MCF 10A (cell line): ENCODE measurements around the gene SH3RF1. TPM values are rescaled to one million over a fixed set of nuclear protein-coding genes. Genes with fewer than 3 reads are reported as not detected.

ENCODE experiments used
- BruUV-seq: library from RNA; stranded (reverse); fragments of 400-500 nt; replicated peaks from 2 replicates; lab custom pipeline; 2021; lab: Mats Ljungman, UMichigan
- CTCF ChIA-PET: fragments of 300-600 bp; sonication (Branson Sonifier 250); formaldehyde crosslinking; extraction: SDS; loops from one replicate; lab custom pipeline; 2021; ENCODE audit warnings: antibody characterized with exemption, inconsistent platforms; lab: Yijun Ruan, JAX
- POLR2A ChIA-PET: fragments of 300-600, 350-650 bp; sonication (Branson Sonifier 250); formaldehyde crosslinking; extraction: SDS; loops from one replicate; lab custom pipeline; 2020; ENCODE audit warnings: antibody characterized with exemption, inconsistent platforms; lab: Yijun Ruan, JAX
- DNase-seq: peaks from one replicate; pipeline ENCODE4 v3.0.0-alpha.2; 2018; ENCODE audit not compliant: unreplicated experiment
- H3K27ac Mint-ChIP-seq: one replicate; pipeline ENCODE4 v1.8.0; 2022; ENCODE audit warnings: mild to moderate bottlenecking, low read depth, mixed read lengths; ENCODE audit not compliant: unreplicated experiment
- H3K27me3 Mint-ChIP-seq: one replicate; pipeline ENCODE4 v1.8.0; 2022; ENCODE audit warnings: mixed read lengths; ENCODE audit not compliant: insufficient read depth, unreplicated experiment
- H3K36me3 Mint-ChIP-seq: one replicate; pipeline ENCODE4 v1.8.0; 2022; ENCODE audit warnings: mild to moderate bottlenecking, moderate library complexity, mixed read lengths; ENCODE audit not compliant: insufficient read depth, unreplicated experiment
- H3K4me1 Mint-ChIP-seq: one replicate; pipeline ENCODE4 v1.8.0; 2022; ENCODE audit warnings: mixed read lengths; ENCODE audit not compliant: insufficient read depth, unreplicated experiment
- H3K4me3 Mint-ChIP-seq: one replicate; pipeline ENCODE4 v1.8.0; 2022; ENCODE audit warnings: mild to moderate bottlenecking, moderate library complexity, mixed read lengths; ENCODE audit not compliant: unreplicated experiment
- H3K9me3 Mint-ChIP-seq: one replicate; pipeline ENCODE4 v1.8.0; 2022; ENCODE audit warnings: mixed read lengths; ENCODE audit not compliant: unreplicated experiment
- CTCF ChIP-seq: fragments of 200-600 bp; IDR thresholded peaks from one replicate; pipeline ENCODE4 v1.8.0; 2022; ENCODE audit warnings: antibody characterized with exemption, mild to moderate bottlenecking; ENCODE audit not compliant: unreplicated experiment
- intact Hi-C: fragments of 100-400 bp; cut with micrococcal nuclease; formaldehyde crosslinking; loops from 2 replicates; pipeline ENCODE4 v1.14.1; 2022
- total RNA-seq: library from RNA; stranded (reverse); gene quantifications from 2 replicates; pipeline ENCODE4 v1.2.3, GENCODE V29; 2022

Gene SH3RF1
- total RNA-seq, 1 experiment from 2014 or later = 17.4 TPM

DNA sequence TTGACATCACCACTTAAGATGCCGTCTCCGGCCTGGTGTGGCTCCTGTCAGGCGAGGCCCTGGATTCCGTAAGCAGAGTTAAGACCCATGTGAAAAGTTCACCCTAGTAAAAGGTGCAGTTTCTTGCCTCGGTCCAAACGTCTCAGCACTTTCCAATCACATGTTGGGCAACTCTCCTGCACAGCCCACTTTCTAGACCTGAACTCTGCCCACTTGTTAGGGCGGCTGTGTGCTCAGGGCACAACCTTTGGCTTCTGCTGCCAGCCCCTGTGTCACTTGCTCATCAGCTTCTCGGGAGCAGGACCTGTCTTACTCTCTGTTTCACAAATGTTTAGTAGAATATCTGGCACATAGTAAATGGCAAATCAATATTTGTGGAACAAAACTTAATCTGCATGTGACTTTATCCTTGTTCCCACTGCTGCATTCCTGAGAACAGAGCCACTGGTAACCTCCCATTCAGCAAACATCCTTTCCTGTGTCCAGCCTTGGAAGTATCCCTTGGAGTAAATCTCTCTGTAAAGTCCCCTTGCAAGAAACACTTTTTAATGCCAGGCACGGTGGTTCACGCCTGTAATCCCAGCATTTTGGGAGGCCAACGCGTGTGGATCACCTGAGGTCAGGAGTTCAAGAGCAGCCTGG is 38.7 kb upstream of the SH3RF1 start:
- DNase-seq = no peak
- Mint-ChIP-seq H3K4me1 (peaks cover 2% of the 10 kb centered on the region), H3K27me3 (no peaks in the 10 kb centered on the region), H3K9me3 (no peaks in the 10 kb centered on the region), H3K27ac (no peak overlapping the region), H3K36me3 (no peaks in the 10 kb centered on the region), H3K4me3 (no peak overlapping the region)
- TF ChIP-seq CTCF = no peak
- intact Hi-C loops = no loop called here
- CTCF ChIA-PET = no interaction called here
- no TSS peak for BruUV-seq
- POLR2A ChIA-PET = no interaction called here

GRCh38 chr4:169307576-169307975 is 36.8 kb upstream of the SH3RF1 start:
- no peak overlapping the region for H3K27ac Mint-ChIP-seq
- DNase-seq = no peak
- ChIA-PET CTCF (interaction anchor here (1.2 kb wide), 1 partner anchor 25 kb away, joined by 3 read pairs; no protein-coding TSS in a partner anchor), POLR2A (no interaction called here)
- intact Hi-C loops = no loop called here
- no TSS peak for BruUV-seq
- no peaks in the 10 kb centered on the region for H3K27me3 Mint-ChIP-seq
- no peak overlapping the region for H3K4me3 Mint-ChIP-seq
- H3K9me3 Mint-ChIP-seq = no peaks in the 10 kb centered on the region
- H3K36me3 Mint-ChIP-seq = no peaks in the 10 kb centered on the region
- no peak for TF ChIP-seq CTCF
- no peaks in the 10 kb centered on the region for H3K4me1 Mint-ChIP-seq

GRCh38 chr4:169305651-169306050 is 34.9 kb upstream of the SH3RF1 start:
- ChIA-PET POLR2A (no interaction called here), CTCF (interaction anchor here (0.6 to 0.7 kb wide), 2 partner anchors 40 to 290 kb away, joined by 3 read pairs; no protein-coding TSS in a partner anchor)
- Mint-ChIP-seq H3K27me3 (no peaks in the 10 kb centered on the region), H3K4me3 (no peak overlapping the region), H3K36me3 (no peaks in the 10 kb centered on the region), H3K9me3 (no peaks in the 10 kb centered on the region), H3K27ac (no peak overlapping the region), H3K4me1 (no peaks in the 10 kb centered on the region)
- BruUV-seq = no TSS peak
- DNase-seq = no peak
- no peak for TF ChIP-seq CTCF
- intact Hi-C loops = no loop called here

DNA sequence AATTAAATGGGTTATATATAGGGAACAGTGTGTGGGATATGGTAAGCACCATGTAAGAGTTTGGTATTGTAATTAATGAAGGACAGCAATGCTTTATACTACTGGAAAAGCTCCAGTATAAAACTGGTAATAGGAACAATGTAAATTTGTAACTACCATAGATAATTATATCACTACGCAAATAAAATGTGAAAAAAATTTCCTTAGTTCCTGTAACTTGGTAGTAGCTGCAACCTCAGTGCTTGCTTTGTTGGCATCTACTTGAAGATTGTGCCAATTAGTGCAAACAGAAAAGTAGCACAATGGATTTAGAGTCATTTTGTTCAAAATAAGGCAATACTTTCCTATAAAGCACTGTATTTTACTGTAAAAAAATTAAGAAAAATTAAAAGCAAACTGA is 34.4 kb upstream of the SH3RF1 start:
- no peak for TF ChIP-seq CTCF
- Mint-ChIP-seq H3K27ac (no peak overlapping the region), H3K27me3 (no peaks in the 10 kb centered on the region), H3K9me3 (no peaks in the 10 kb centered on the region), H3K4me3 (no peak overlapping the region), H3K4me1 (no peaks in the 10 kb centered on the region), H3K36me3 (no peaks in the 10 kb centered on the region)
- intact Hi-C loops = no loop called here
- DNase-seq = no peak
- ChIA-PET POLR2A (no interaction called here), CTCF (interaction anchor here (0.6 kb wide), 1 partner anchor 289 kb away, joined by 3 read pairs; no protein-coding TSS in a partner anchor)
- no TSS peak for BruUV-seq
